GM12892 (cell line): ENCODE results near the gene TMEM179.
"Not testable (repeated sequence)": the region's sequence is repeated elsewhere in the genome, so short reads cannot be mapped to it uniquely, and the experiment has no call there.

Source experiments
- DNase-seq: peaks from one replicate; pipeline ENCODE4 v3.0.0; 2011; ENCODE audit not compliant: insufficient read length
- FAIRE-seq: peaks from 2 replicates; lab custom pipeline; 2011; peaks lifted over from hg19 to GRCh38; lab: Jason Lieb, UNC
- POLR2A ChIP-seq: IDR thresholded peaks from 2 replicates; pipeline ENCODE4 v1.6.1; 2011; ENCODE audit warnings: low read depth, low read length, control low read depth
- POLR2AphosphoS5 ChIP-seq: IDR thresholded peaks from 2 replicates; pipeline ENCODE4 v1.6.1; 2011; ENCODE audit warnings: low read depth, low read length, control low read depth
- TAF1 ChIP-seq: IDR thresholded peaks from 2 replicates; pipeline ENCODE4 v1.6.1; 2011; ENCODE audit warnings: low read depth, mild to moderate bottlenecking, control low read depth, low read length, borderline replicate concordance

The TMEM179 gene

DNA sequence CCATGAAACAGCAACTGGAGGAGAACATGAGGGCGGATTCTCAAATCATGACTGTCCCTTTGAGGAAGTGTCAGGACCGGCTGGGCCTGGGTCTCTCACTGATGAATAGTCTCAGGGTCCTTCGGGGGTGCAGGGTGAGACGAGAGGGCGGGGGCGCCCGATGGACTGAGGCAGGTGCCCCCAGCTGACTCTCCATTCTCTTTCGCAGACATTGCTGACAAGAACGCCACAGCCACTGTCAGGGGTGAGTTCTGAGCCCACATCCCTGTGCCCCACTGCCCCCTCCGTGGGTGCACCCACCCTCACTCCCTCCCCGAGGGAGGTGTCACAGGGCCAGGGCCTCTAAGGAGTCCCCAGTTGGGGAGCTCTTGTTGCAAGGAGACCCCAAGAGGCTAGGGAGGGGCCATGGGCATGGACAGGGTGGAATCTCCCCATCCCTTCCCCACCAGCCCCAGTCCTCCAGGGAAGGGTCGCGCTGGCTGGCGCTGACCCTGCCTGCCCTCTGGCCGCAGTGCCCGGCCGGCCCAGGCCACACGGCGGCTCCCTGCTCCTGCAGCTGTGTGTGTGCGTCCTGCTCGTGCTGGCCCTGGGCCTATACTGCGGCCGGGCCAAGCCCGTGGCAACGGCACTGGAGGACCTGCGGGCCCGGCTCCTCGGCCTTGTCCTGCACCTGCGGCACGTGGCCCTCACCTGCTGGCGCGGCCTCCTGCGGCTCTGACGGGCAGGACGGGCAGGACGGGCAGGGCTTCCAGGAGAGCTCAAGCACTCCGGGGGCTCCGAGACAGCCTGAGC, 16.3 kb downstream of the TMEM179 start:
- DNase-seq (no peak), FAIRE-seq (no peak)
- no peak for TF ChIP-seq TAF1
- TF ChIP-seq POLR2A: no peak
- no peak for TF ChIP-seq POLR2AphosphoS5

DNA sequence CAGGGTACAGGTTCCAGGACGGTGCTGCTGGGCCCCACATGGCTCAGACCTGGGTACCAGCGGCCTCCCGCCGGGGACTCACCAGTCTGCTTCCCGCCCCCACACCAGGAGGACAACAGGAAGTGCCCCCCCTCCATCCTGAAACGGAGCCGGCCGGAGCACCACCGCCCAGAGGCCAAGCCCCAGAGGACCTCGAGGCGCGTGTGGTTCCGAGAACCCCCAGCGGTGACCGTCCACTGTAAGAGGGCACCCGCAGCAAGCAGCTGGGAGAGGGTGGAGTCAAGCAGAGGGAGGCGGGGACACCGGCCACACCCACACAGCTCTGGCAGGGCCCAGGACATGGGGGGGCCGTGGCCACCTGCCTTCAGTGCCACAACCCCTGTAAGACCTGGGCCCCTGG, 16.9 kb downstream of the TMEM179 start:
- FAIRE-seq (no peak), DNase-seq (no peak)
- TF ChIP-seq POLR2AphosphoS5 (no peak), POLR2A (no peak), TAF1 (no peak)

DNA sequence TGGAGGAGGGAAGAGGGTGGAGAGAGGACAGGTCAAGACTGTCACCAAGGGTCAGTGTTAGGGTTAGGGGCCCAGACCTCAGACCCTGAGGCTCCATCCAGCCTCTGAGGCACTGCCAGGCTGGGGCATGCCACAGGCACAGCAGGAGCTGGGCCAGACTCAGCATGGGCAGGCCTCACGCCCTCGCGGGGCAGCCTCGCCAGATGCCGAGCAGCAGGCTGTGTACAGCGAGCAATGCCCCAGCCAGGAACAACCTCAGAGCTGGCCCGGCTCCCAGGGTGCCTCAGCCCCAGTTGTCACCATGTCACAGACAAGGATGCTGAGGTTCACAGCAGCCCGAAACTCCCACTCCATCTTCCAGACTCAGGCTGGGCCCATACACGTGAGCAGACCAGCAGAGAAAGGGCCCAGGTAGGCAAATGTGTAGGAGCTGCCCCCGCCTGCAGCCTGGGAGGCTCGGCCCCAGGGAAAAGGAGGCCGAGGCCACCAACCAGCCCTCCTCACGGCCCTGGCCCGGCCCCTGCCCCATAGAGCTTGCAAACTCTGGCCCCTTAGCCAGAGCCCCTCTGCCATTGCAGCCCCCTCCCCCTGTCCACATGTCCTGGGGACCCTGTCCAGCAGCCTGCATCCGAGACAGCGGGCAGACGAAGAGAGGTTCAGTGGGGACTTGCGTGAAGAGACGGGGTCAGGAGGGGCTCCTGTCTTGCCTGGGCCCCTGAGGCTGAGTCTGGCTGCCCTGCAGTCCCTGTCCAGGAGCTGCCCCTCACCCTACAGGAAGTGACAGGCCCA, 17.5 kb downstream of the TMEM179 start:
- TF ChIP-seq POLR2AphosphoS5 (no peak), POLR2A (no peak), TAF1 (no peak)
- FAIRE-seq (no peak), DNase-seq (no peak)

DNA sequence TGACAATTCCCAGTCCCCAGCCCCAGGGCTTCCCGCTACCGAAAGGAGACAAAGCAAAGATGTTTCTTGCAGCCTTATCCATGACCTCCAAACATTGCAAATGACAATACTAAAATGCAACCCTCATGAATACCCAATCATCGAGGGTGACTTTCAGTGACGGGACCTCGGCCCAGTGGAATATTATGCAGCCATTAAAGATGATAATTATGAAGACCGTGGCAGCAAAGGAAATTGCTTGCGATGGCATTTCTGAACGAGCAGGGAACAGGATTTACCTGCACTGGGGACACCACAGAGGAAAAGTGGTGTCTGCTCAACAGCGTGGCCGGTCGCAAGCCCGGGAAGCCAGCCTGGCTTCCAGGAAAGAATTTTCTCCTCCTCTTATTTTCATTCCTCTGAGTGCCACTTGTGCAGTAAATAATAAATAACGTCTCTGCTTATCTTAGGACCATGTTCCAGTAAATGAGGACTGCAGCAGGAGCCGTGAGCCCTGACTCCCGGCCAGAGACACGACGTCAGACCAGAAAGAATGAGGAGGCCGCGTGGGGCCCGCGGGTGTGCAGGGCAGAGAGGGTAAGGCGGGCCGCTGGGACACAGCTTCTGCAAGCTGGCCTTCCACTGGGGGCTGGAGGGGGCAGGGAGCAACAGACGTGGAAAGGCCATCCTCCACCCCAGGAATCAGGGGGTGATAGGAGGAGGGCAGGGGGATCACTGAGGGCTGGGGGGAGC, 18.4 kb downstream of the TMEM179 start:
- no peak for FAIRE-seq
- TF ChIP-seq POLR2A (no peak), POLR2AphosphoS5 (no peak), TAF1 (no peak)
- DNase-seq: no peak

DNA sequence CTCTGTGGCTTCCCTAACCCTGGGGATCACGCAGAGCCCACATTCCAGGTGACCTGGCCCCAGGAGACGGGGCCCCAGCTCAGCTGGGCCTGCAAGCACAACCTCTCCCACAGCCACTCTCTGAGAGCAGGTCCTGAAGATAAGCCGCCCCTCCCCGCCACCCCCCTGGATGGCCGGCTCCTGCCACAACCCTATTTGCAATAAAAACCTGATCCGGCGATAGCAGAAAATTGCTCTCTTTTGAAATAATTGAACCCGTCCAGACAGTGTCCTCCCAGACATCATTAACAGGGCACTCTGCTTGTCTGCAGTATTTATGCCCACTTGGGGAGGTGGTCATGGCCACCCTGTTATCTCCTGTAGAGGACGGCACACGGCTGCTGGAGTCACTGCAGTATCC, 20.0 kb downstream of the TMEM179 start:
- no peak for FAIRE-seq
- no peak for TF ChIP-seq POLR2AphosphoS5
- no peak for DNase-seq

DNA sequence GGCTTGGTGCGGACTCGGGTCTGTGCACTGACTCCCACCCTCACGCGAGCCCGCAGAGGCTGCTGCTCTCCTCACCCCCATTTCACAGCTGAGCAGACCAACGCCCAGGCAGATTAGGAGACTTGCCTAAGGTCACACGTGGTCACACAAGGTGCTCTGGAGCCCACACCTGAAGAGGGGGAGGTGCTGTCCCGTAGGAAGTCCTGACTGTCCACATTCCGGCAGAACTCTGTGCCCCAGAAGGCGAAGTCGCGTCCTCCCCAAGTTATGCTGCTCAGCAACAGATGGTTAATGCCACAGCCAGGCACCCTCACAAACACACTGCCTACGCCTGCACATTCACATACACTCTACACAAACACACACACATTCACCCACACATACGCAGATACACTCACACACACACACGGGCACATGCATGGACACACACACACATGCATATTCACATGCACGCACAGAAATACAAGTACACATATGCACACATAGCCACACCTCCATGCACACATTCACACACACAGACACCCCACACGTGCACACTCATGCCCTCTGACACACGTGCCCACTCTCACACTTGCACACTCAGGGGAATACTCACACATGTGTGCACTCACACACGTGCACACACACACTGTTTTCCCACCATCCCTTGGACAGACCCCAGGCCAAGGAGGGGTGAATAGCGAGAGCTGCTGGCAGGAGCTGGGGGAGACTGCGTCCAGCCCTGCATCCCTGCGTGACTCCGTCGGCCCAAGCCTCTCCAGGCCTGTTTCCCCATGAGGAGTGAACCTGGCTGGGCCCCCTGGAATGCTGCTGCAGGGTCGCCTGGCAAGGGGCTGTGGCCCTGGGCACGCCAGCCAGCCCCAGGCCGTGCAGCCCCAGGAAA, 20.9 kb downstream of the TMEM179 start:
- no peak for FAIRE-seq
- DNase-seq: no peak
- no peak for TF ChIP-seq POLR2A
- no peak for TF ChIP-seq POLR2AphosphoS5
- TF ChIP-seq TAF1: no peak

DNA sequence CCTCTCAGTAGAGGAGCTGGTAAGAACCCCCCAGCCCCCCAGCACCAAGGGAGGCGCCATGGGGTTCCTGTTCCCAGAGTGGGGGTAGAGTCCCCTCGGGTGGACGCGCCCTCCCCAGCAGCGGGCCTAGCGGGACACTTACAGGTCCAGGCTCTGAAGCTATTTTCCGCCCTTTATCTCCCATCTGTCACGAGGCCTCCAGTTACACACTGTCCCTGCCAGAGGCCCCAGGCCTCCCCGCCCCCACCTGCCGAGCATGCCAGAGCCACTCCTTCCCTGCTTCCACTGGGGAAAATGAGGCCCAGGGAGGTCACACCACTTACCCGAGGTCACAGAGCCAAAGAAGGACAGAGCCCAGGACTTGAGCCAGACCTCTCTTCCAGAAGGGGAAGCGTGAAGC, 21.9 kb downstream of the TMEM179 start:
- no peak for FAIRE-seq
- DNase-seq: no peak
- TF ChIP-seq TAF1 (no peak), POLR2AphosphoS5 (no peak), POLR2A (no peak)

DNA sequence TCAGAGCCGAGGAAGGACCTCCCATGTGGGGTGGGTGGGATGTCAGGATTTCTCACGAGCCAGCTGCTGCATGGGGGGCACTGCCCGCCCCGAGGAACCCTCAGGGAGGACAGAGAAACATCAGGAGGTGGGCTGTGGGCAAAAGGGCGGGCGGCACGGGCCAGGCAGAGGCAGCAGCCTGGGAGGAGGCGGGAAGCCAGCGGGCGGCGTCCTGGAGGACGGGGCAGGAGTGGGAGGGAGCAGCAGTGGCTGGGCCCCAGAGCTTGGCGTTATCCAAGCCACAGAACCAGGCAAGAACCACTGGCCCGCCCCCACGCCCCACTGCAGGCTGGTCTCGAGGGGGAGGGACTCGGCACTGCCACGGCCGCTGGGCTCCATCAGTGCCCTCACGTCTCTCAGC, 22.6 kb downstream of the TMEM179 start:
- TF ChIP-seq POLR2AphosphoS5 (no peak), POLR2A (no peak), TAF1 (no peak)
- DNase-seq: no peak
- FAIRE-seq: no peak

DNA sequence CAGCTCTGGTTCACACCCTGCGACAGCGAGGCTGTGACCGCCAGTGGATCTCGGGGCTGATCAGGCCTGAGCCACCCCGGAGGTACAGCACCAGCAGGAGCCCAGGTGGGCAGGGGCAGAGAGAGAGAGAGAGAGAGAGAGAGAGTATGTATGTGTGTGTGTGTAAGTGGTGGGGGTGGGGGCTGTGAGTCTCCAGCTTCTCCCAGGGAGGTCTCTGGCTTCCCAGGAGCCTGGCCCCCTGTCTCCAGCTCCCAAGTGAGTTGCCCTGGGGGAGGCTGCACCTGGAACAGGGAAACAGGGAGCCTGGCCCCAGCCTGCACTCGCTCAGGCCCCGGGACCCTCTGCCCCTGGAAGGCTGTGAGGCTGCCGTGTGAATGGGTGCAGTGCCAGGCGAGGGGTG, 23.1 kb downstream of the TMEM179 start:
- DNase-seq (no peak), FAIRE-seq (no peak)
- TF ChIP-seq POLR2AphosphoS5 (no peak), POLR2A (no peak), TAF1 (no peak)

DNA sequence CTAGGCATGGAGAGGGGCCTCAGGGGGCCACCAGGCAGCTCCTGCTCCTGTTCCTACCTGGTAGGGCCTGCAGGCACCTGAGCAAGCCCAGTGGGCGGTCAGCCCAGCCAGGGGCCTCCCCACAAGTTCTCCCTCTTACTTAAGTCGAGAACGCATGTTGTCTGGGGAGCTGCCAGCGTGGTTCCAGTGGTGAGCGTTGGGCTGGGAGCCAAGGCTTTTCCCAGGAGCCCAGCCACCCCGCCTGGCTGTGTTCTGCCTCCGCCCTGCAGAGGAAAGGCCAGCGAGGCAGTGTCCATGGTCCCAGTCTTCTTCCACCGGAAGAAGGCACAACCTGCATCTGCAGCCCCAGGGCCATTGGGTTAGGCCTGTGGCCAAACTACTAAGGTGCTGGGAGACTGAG, 23.6 kb downstream of the TMEM179 start:
- FAIRE-seq (no peak), DNase-seq (no peak)
- TF ChIP-seq TAF1: no peak
- no peak for TF ChIP-seq POLR2AphosphoS5
- no peak for TF ChIP-seq POLR2A

DNA sequence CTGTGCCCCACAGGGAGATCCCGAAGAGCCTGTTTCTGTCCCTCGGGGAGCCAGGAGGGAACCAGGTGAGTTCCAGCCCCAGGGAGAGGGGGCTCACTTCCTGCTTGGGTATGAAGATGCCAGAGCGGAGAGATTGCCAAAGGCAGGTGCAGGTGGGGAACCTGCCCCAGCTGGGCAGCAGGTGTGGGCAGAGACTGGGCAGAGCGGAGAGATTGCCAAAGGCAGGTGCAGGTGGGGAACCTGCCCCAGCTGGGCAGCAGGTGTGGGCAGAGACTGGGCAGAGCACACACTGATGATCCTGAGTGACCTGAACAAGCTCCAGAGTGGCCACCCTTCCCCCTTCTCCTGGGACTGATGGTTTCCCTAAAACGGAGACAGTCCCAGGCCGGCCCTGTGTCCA, 24.6 kb downstream of the TMEM179 start:
- not testable (repeated sequence) for DNase-seq, FAIRE-seq

DNA sequence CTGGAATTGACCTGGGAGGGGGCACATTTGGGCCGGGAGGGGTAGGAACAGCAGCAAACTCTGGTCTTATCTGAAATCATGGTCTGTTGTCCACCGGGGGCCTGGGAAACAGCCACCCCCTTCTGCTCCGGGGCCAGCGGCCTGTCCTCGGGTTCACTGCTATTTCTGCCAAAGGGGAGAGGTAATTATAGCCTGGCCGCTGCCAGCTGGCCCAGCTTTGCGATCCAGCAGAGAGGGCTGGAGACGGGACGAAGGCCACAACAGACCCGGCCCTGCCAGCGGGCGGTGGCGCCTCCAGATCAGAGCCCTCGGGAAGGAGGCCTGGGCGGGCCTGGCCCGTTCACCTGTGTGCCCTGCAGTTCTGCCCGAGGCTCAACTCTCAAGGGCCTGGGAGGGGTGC, 25.1 kb downstream of the TMEM179 start, which contains the start of gene C14orf180:
Gene C14orf180, plus strand, starts transcription at position 258 of the 400 bp plus-strand sequence. CDS start 6,667 bp downstream, outside the sequence.
- FAIRE-seq: no peak
- no peak for DNase-seq
- TF ChIP-seq POLR2AphosphoS5: no peak
- TF ChIP-seq POLR2A: no peak
- no peak for TF ChIP-seq TAF1
